Activated CD4-positive, alpha-beta T cell treated with anti-CD3 and anti-CD28 coated beads, Interleukin-2, Interleukin-6, amounts not matched to agents 100 ng/mL and 50 ng/mL, durations not matched to agents 16 hours and 8 hours (primary cell): ENCODE measurements around the gene TM2D1.
"Not testable (repeated sequence)": the region's sequence is repeated elsewhere in the genome, so short reads cannot be mapped to it uniquely, and the experiment has no call there.

Source experiments
- DNase-seq: peaks from one replicate; pipeline ENCODE4 v3.0.0-alpha.2; 2020

Gene TM2D1

DNA sequence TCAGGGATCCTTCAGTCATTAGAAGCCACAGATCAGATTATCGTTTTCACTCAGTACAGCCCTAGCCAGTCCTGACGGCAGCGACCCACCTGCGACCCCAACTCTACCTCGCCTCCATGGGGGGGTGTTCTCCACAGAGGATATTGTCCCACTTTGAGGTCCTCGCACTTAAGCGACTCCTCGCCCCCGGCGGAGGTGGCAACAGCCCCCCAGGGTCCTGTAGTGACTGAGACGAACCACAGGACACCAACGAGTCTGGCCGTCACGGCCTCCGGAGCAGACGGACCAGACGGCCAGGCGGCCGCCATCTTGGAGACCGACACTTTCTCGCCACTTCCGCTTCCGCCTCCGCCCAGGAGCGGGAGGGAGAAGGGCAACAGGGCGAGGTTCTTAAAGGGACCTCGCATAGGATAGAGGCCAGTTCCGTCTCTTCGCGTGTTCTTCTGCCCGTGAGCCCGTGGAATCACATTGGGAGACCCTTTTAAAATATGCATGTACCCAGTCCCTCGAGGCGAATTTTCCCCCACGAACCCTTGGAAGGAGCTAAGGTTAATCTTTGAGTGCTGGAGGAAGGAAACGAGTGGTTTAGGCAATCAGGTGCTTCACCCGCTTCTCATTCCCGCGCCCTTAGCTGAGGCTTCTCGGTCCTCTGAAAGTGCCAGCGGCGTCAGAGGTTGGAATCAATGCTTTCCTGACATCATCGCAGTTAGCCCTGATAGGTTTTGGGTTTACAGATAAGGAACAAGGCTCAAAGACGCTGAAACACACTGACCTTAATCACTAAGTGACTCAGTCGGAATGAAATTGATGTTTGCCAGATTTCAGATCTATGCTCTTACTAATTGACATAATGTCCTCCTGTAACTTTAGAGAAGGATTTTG, at the start of gene TM2D1:
TSS of gene TM2D1 (minus strand) at position 329 of the 882 bp plus-strand sequence. CDS start at position 308, 21 bp downstream.
- DNase-seq = peak; percentile 93

GRCh38 chr1:61770131-61770530, 45.2 kb upstream of the TM2D1 start:
- DNase-seq = no peak

DNA sequence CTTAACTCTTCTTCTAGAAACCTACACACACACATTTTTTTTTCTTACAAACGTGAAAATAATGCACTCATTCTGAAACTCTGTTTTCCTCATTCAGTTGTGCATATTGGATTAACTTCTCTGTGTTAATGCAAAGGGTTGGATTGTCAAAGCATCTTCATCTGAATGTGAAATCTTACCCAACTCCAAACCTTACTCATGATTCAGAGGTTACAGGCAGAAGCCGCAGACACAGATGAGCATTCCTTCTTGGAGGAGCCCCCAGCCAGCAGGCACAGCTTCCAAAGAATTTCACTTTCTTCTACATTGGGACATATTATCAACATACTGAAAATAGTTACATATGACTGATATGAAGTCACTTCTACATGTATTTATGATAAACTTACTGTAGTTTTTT, 33.0 kb upstream of the TM2D1 start:
- no peak for DNase-seq

DNA sequence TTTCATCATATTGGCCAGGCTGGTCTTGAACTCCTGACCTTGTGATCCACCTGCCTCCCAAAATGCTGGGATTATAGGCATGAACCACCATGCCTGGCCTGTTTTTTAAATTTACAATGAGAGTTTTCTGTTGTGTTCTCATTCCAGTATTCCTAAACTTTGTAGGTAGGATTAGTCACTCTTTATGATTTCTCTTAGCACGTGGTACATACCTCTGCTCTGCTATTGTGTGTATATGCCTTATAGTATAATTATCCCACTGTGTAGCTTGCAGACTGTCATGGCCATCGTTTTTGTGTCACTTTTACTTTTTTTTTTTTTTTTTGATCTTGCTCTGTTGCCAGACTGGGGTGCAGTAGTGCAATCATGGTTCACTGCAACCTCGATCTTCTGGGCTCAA, 31.8 kb upstream of the TM2D1 start:
- no peak for DNase-seq

- no peak for DNase-seq
These were observed 29.6 kb upstream of the TM2D1 start for GRCh38 chr1:61754545-61754944.

DNA sequence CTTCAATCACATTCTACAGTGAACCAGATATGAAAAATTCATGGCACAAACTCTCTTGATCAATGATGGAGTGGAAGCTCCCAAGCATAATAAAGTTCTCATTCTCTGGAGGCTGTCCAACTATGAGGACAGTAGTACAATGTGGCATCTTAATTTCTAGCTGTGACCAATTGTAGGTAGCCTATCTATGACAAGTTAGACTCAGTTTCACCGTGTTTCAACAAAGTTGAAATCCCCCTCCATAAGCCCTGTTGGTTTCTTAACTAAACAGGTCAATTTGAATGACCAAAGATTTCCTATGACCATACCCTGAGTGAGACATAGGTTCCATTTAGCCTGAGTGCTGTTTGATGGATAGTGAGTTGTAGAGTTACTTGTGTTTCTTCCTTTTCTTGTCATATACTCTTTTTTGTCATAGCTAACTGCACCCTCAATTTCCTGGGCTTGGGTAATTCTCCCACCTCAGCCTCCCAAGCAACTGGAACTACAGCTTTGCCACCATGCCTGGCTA, 29.1 kb upstream of the TM2D1 start:
- DNase-seq = no peak

GRCh38 chr1:61752921-61753389, 28.0 kb upstream of the TM2D1 start:
- no peak for DNase-seq

DNA sequence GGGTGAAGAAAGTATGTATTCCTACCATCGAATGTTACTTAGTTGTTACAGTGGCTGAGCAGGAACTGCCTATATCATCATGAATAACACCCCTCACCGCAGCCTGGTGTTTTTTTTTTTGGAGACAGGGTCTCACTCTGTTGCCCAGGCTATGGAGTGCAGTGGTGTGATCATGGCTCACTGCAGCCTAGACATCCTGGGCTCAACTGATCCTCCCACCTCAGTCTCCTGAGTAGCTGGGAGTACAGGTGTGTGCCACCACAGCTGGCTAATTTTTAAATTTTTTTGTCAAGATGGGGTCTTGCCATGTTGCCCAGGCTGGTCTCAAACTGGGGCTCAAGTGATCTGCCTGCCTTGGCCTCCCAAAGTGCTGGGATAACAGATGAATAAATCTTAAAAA, 24.6 kb upstream of the TM2D1 start:
- DNase-seq = no peak

- DNase-seq = no peak
These were observed 23.6 kb upstream of the TM2D1 start for GRCh38 chr1:61748566-61748965.

DNA sequence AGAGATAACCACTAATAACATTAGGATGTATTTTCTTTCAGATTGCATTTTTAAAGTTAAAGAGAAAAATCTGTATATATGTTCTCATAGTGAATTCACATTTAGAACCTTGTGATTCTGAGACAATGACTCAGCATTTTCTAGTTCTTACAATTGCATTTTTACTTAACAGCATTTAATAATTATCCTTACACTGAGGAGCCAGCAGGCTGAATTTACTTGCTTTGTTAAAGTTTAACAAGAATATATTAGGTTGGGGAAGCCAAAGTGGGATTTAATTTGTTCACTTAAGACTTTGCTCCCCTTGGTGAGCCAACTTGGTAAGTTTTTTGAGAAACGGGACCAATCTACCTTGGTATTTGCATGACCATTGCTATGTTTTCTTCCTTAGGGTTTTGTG, 21.9 kb upstream of the TM2D1 start:
- no peak for DNase-seq

DNA sequence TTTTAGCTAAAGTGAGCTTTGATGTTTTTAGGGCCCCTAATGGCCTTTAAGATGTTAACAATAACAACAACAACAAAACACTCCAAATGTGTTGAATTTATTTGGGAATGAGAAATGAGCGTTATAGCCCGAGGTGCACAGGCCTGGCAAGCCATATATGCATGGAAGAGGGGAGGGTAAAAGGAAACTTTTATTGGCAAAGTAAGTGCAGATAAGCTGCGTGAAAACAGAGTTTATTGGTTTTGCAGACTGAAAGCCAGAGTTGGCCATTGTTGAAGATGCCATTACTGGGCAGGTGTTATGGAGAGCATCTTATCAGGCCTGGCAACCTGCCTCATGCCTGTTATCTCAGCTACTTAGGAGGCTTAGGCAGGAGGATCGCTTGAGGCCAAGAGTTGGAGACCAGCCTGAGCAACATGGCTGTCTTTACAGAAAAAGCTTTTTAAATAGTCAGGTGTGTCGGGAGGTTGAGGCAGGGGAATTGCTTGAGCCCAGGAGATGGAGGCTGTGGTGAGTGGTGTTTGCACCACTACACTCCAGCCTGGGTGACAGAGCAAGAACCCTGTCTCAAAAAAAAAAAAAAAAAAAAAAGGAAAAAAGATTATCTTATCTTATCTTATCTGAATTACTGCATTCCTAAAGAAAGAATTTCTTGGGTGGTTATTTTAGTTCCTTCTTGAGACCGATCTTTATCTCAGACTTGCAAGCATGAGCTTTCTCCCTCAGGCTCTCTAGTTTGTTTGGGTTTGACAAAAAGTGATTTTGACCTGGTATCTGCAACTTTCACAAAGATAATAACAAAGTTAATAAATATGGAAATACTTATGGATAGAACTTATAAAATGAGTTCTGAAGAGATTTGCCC, 19.0 kb upstream of the TM2D1 start:
- no peak for DNase-seq

DNA sequence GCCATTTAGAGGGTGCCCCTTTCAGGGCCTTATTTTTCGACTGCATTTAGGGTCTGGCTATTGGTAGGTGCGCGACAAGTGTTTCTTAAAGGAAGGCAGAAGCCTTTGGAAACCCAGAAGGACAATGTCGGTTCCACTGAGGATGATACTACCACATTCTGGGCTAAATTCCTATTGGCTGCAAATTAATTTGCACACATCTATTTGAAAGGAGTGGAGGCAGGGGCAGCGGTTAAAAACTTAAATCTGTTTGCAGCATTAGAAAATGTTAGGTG, 18.4 kb upstream of the TM2D1 start:
- no peak for DNase-seq

DNA sequence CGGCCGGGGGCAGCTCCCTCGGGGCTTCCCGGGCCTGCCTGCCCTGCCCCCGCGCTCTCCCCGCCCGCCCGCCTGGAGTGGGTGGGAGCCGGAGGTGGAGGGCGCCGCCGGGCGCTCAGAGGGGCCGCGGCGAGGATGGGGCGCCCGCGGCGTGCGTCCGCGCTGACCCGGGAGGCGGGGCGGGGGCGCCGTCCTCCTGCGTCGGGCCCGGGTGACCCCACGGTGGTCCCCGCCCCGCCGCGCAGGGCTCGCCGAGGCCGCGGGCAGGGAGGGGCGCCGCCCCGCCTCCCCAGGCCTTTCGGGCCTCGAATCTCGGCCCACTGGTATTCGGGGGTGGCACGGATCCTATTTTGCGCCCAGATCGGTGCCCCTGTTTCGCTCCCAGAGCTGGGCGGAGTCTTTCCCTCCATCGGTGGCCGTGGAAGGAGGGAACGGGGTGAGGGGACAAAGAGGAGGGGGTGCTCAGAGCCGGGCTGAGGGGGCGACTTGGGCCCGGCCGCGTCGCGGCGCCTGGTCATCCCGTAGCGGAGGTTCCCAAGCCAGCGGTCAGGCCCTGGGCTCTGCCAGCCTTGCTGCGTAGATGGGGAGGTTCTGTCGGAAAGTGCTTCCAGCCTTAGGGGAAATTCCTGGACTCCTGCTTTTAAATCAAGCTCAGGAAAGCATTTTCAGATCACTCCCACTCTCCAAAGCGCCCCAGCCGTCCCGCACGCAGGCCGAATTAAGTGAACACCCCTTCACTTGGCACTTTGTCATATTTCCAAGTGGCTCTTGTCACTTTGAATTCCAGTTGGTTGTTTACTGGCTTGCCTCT, 17.9 kb upstream of the TM2D1 start:
- peak; percentile 14 for DNase-seq

- peak; percentile 51 for DNase-seq
These were observed 17.0 kb upstream of the TM2D1 start, which contains the start of gene PATJ for GRCh38 chr1:61741711-61742619. TSS of gene PATJ (plus strand) at chr1:61742480. CDS start at chr1:61762893, 20,413 bp downstream.

GRCh38 chr1:61740751-61741700, 16.1 kb upstream of the TM2D1 start:
- DNase-seq = no peak

DNA sequence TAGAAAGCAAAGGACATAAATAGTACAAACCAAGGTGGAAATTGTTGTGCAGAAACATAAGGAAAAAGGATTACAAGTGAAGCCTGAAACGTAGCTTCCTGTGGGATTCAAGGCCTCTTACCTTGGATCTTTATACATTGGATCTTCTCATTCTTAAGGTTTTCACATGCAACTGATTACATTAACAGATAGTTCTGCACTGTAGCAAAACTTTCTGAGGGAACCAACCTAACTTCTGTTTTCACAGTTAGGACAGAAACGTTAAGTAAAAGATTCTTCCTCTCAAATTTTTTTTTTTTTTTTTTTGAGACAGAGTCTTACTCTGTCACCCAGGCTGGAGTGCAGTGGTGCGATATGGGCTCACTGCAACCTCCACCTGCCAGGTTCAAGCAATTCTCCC, 7.8 kb upstream of the TM2D1 start:
- no peak for DNase-seq

- not testable (repeated sequence) for DNase-seq
These were observed 5.7 kb upstream of the TM2D1 start for GRCh38 chr1:61730679-61731078.

- no peak for DNase-seq
These were observed 2.6 kb upstream of the TM2D1 start for GRCh38 chr1:61727544-61727943.

DNA sequence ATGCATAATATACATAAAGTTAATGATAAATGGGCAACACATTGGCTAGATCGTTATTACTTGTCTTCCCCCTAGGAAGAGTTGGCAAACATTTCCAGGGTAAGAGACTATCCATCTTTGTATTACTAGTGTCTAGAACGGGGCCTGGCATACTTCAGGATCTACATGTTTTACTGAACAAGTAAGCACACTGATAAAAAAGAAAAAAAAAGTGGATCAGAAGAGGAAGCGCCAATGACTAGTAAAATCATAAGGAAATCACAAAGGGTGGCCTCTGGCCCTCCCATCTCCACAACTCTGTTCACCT, 482 bp downstream of the TM2D1 start:
- DNase-seq = no peak

DNA sequence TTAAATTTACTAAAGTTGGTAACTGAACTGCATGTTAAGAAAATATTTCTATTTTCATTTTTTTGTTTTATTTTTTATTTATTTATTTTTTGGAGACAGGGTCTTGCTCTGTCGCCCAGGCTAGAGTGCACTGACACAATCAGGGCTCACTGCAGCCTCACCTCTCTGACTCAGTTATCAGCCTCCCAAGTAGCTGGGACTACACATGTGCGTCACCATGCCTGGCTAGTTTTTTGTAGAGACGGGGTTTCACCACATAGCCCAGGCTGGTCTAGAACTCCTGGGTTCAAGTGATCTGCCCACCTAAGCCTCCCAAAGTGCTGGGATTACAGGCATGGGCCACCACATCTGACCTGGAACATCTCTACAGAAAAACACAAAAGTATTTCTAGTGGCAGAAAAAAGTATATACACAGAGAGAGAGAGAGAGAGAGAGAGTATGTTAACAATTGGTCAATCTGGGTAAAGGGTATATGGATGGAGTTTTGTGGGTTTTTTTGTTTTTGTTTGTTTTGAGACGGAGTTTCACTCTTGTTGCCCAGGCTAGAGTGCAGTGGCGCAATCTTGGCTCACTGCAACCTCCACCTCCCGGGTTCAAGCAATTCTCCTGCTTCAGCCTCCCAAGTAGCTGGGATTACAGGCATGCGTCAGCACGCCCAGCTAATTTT, 5.8 kb downstream of the TM2D1 start:
- DNase-seq = not testable (repeated sequence)
